Measurements from ENCODE around the gene NUAK1. TPM values are rescaled to one million over a fixed set of nuclear protein-coding genes. Genes with fewer than 3 reads are reported as not detected.

Gene NUAK1
- total RNA-seq, 1 experiment from 2014 or later = 2.6 TPM

DNA sequence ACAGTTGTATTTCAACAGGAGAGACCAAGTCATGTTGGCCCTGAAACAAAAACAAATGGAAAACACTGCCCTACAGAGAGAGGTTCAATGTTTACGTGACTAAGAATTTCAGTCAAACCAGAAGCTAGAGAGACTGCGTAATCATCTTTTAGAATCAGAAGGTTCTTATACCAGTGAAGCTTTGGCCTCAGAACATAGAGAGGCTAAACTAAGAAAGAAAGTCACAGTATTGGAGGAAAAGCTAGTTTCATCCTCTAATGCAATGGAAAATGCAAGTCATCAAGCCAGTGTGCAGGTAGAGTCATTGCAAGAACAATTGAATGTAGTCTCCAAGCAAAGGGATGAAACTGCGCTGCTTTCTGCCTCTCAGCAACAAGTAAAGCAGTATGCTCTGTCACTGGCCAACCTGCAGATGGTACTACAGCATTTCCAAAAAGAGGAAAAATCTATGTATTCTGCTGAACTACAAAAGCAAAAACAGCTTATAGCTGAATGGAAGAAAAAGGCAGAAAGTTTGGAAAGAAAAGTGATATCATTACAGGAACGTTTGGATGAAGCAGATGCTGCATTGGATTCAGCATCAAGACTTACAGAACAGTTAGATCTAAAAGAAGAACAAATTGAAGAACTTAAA lies 32.5 kb upstream of the NUAK1 start:
- H3K36me3 Mint-ChIP-seq (ENCODE audit: insufficient read depth, unreplicated experiment) = no peaks in the 10 kb centered on the region
- no peaks in the 10 kb centered on the region for H3K9me3 Mint-ChIP-seq (ENCODE audit: unreplicated experiment)
- intact Hi-C loops (cut with micrococcal nuclease) = no loop called here
- ChIA-PET CTCF (interaction anchor here (0.7 to 2.0 kb wide), 5 partner anchors 22 to 187 kb away, joined by 3 to 7 read pairs (median 3); partner anchors contain the start of gene POLR3B), POLR2A (interaction anchor here (1.0 to 1.1 kb wide), 2 partner anchors 22 to 56 kb away, joined by 3 read pairs; no protein-coding TSS in a partner anchor)
- no peak overlapping the region for H3K27ac Mint-ChIP-seq (ENCODE audit: low read depth, unreplicated experiment)
- TF ChIP-seq, protein P1, sequence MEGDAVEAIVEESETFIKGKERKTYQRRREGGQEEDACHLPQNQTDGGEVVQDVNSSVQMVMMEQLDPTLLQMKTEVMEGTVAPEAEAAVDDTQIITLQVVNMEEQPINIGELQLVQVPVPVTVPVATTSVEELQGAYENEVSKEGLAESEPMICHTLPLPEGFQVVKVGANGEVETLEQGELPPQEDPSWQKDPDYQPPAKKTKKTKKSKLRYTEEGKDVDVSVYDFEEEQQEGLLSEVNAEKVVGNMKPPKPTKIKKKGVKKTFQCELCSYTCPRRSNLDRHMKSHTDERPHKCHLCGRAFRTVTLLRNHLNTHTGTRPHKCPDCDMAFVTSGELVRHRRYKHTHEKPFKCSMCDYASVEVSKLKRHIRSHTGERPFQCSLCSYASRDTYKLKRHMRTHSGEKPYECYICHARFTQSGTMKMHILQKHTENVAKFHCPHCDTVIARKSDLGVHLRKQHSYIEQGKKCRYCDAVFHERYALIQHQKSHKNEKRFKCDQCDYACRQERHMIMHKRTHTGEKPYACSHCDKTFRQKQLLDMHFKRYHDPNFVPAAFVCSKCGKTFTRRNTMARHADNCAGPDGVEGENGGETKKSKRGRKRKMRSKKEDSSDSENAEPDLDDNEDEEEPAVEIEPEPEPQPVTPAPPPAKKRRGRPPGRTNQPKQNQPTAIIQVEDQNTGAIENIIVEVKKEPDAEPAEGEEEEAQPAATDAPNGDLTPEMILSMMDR (IDR thresholded peaks at IDR 0.05; ENCODE audit: unreplicated experiment) = no peak
- H3K4me3 Mint-ChIP-seq (ENCODE audit: unreplicated experiment) = no peak overlapping the region
- BruUV-seq (replicated peaks) = no TSS peak
- H3K27me3 Mint-ChIP-seq (ENCODE audit: insufficient read depth, unreplicated experiment) = peaks cover 20% of the 10 kb centered on the region
- DNase-seq (ENCODE audit: unreplicated experiment) = no peak
- H3K4me1 Mint-ChIP-seq (ENCODE audit: insufficient read depth, unreplicated experiment) = no peaks in the 10 kb centered on the region

DNA sequence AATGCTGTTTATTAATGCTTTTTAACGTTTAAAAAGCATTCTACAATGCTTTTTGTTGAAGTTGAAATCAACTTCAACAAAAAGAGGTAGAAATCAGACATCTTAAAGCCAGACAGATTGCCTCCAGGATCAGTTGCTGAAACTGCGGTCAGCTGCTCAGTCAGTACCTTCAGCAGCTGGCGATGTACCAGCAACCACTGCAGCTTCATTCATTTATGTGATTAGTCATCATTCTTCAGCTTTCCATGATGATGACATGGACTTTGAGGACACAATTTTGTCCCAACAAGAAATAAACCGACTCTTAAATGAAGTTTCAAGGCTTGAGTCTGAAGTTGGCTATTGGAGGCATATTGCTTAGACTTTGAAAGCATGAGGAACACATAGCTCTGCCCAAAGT lies 31.5 kb upstream of the NUAK1 start:
- POLR2A ChIA-PET = interaction anchor here (0.6 to 1.1 kb wide), 5 partner anchors 21 to 1061 kb away, joined by 3 to 4 read pairs (median 3); no protein-coding TSS in a partner anchor
- CTCF ChIA-PET = interaction anchor here (1.0 to 2.0 kb wide), 3 partner anchors 21 to 188 kb away, joined by 3 to 7 read pairs (median 3); partner anchors contain the start of gene POLR3B
- H3K27ac Mint-ChIP-seq (ENCODE audit: low read depth, unreplicated experiment) = no peak overlapping the region
- no peaks in the 10 kb centered on the region for H3K9me3 Mint-ChIP-seq (ENCODE audit: unreplicated experiment)
- no peaks in the 10 kb centered on the region for H3K36me3 Mint-ChIP-seq (ENCODE audit: insufficient read depth, unreplicated experiment)
- H3K4me1 Mint-ChIP-seq (ENCODE audit: insufficient read depth, unreplicated experiment) = no peaks in the 10 kb centered on the region
- intact Hi-C loops (cut with micrococcal nuclease) = no loop called here
- no TSS peak for BruUV-seq (replicated peaks)
- H3K4me3 Mint-ChIP-seq (ENCODE audit: unreplicated experiment) = no peak overlapping the region
- TF ChIP-seq, protein P1 (IDR thresholded peaks at IDR 0.05; ENCODE audit: unreplicated experiment) = no peak
- peaks cover 20% of the 10 kb centered on the region for H3K27me3 Mint-ChIP-seq (ENCODE audit: insufficient read depth, unreplicated experiment)
- peak; percentile 74 for DNase-seq (ENCODE audit: unreplicated experiment)

DNA sequence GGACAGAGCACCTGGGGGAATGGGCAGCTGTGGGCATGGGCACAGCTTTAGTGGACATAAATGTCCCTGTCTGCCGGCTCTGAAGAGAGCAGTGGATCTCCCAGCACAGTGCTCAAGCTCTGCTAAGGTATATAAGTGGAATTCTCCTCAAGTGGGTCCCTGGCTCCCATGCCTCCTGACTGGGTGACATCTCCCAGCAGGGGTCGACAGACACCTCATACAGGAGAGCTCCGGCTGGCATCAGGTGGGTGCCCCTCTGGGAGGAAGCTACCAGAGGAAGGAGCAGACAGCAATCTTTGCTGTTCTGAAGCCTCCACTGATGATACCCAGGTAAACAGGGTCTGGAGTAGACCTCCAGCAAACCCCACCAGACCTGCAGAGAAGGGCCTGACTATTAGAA lies 25.0 kb upstream of the NUAK1 start:
- Mint-ChIP-seq H3K27me3 (ENCODE audit: insufficient read depth, unreplicated experiment) (no peaks in the 10 kb centered on the region), H3K27ac (ENCODE audit: low read depth, unreplicated experiment) (no peak overlapping the region), H3K9me3 (ENCODE audit: unreplicated experiment) (no peaks in the 10 kb centered on the region), H3K4me3 (ENCODE audit: unreplicated experiment) (no peak overlapping the region), H3K36me3 (ENCODE audit: insufficient read depth, unreplicated experiment) (no peaks in the 10 kb centered on the region), H3K4me1 (ENCODE audit: insufficient read depth, unreplicated experiment) (no peaks in the 10 kb centered on the region)
- TF ChIP-seq, protein P1 (IDR thresholded peaks at IDR 0.05; ENCODE audit: unreplicated experiment) = no peak
- intact Hi-C loops (cut with micrococcal nuclease) = no loop called here
- ChIA-PET POLR2A (no interaction called here), CTCF (interaction anchor here (0.7 kb wide), 1 partner anchor 20 kb away, joined by 3 read pairs; no protein-coding TSS in a partner anchor)
- no TSS peak for BruUV-seq (replicated peaks)
- no peak for DNase-seq (ENCODE audit: unreplicated experiment)

DNA sequence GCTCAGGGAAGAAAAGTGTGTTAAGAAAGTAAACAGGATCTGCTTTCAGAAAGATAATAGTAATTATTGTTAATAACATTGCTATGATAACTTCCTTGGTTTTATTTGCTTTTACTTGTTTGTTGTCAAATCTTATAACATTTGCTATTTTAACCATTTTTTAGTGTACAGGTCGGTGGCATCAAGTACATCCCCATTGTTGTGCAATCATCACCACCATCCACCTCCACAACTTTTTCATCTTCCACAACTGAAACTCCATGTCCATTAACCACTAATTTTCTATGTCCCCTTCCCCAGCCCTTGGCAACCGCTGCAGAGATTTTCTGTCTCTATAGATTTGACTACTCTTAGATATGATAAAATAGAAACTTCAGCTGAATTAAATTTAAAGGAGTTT lies 22.7 kb upstream of the NUAK1 start:
- no peak for DNase-seq (ENCODE audit: unreplicated experiment)
- Mint-ChIP-seq H3K27ac (ENCODE audit: low read depth, unreplicated experiment) (no peak overlapping the region), H3K36me3 (ENCODE audit: insufficient read depth, unreplicated experiment) (no peaks in the 10 kb centered on the region), H3K4me3 (ENCODE audit: unreplicated experiment) (no peak overlapping the region), H3K9me3 (ENCODE audit: unreplicated experiment) (no peaks in the 10 kb centered on the region), H3K4me1 (ENCODE audit: insufficient read depth, unreplicated experiment) (peaks cover 6% of the 10 kb centered on the region), H3K27me3 (ENCODE audit: insufficient read depth, unreplicated experiment) (no peaks in the 10 kb centered on the region)
- intact Hi-C loops (cut with micrococcal nuclease) = no loop called here
- no TSS peak for BruUV-seq (replicated peaks)
- CTCF ChIA-PET = interaction anchor here (0.6 to 2.6 kb wide), 3 partner anchors 12 to 741 kb away, joined by 3 to 16 read pairs (median 3); no protein-coding TSS in a partner anchor
- TF ChIP-seq, protein P1 (IDR thresholded peaks at IDR 0.05; ENCODE audit: unreplicated experiment) = no peak
- POLR2A ChIA-PET = no interaction called here
